Measurements from ENCODE around the gene ZNF513. TPM values are rescaled to one million over a fixed set of nuclear protein-coding genes. Genes with fewer than 3 reads are reported as not detected.

ZNF513 gene
- total RNA-seq, 1 experiment from 2014 or later = 12.8 TPM

DNA sequence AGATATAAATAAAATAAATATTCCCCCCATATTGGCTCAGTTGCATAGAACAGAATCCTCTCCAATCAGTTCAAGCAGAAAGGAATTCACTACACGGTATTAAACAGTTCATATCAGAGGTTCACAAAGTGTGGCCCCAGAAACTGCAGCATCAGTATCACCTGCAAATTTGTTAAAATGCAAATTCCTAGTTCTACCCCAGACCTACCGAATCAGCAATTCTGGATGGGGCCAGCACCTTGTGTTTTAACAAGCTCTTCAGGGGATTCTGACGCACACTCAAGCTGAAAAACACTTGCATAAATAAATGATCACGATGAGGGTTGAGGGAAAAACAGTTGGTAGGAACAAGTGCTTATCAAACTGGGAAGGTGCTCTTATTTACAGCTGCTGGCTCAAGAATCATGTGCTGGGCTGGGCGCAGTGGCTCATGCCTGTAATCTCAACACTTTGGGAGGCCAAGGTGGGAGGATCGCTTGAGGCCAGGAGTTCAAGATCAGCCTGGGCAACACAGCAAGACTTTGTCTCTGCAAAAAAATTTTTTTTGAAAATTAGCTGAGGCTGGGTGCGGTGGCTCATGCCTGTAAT is 30.3 kb downstream of the ZNF513 start:
- H3K27ac ChIP-seq (ENCODE audit: low read depth, low read length) = no peak overlapping the region
- no peaks in the 10 kb centered on the region for H3K9me3 ChIP-seq (ENCODE audit: control insufficient read depth in 1 of 2, insufficient read depth in 1 of 2, low read depth in 1 of 2, low read length in 2 of 2)
- no peak overlapping the region for H3K4me3 ChIP-seq (replicated peaks in 1 of 2; ENCODE audit: low read depth in 1 of 2, low read length in 2 of 2)
- no TSS peak for BruUV-seq (replicated peaks)
- no peak overlapping the region for H3K4me2 ChIP-seq (ENCODE audit: low read length)
- ATAC-seq = no peak
- H3K9ac ChIP-seq (ENCODE audit: low read length) = no peak overlapping the region
- POLR2A ChIA-PET = no interaction called here
- intact Hi-C loops (cut with micrococcal nuclease) = no loop called here
- H2AFZ ChIP-seq (ENCODE audit: low read depth, low read length, poor library complexity, severe bottlenecking) = no peak overlapping the region
- no peak for DNase-seq (ENCODE audit: low read depth, low spot score)
- H4K20me1 ChIP-seq (ENCODE audit: insufficient read depth) = no peaks in the 10 kb centered on the region
- peaks cover 8 to 13% of the 10 kb centered on the region in 2 experiments for H3K4me1 ChIP-seq (ENCODE audit: control insufficient read depth in 1 of 2, insufficient read depth in 2 of 2, low read length in 2 of 2)
- H3K27me3 ChIP-seq (ENCODE audit: insufficient read depth, low read length) = no peaks in the 10 kb centered on the region
- H3K79me2 ChIP-seq (ENCODE audit: insufficient read depth, low read length) = peaks cover 95% of the 10 kb centered on the region
- CTCF ChIA-PET = no interaction called here
- no peaks in the 10 kb centered on the region for H3K36me3 ChIP-seq (ENCODE audit: control insufficient read depth in 1 of 2, insufficient read depth in 2 of 2, low read length in 2 of 2)
- no peaks in the 10 kb centered on the region for H3K9me2 ChIP-seq (ENCODE audit: insufficient read depth)
- TF ChIP-seq POLR2A (IDR thresholded peaks at IDR 0.05; ENCODE audit: borderline replicate concordance, extremely low read depth, insufficient read depth, insufficient read length) (no peak), SRF (IDR thresholded peaks at IDR 0.05; ENCODE audit: low read depth) (no peak), ZNF274 (IDR thresholded peaks at IDR 0.05; ENCODE audit: low read depth, low read length) (no peak), YY1 (IDR thresholded peaks at IDR 0.05; ENCODE audit: extremely low read depth, insufficient replicate concordance, low read depth, low read length) (no peak), POLR2AphosphoS5 (IDR thresholded peaks at IDR 0.05; ENCODE audit: low read depth, low read length) (no peak), SP1 (IDR thresholded peaks at IDR 0.05; ENCODE audit: low read depth) (no peak), ZFX (IDR thresholded peaks at IDR 0.05) (no peak), ELF1 (IDR thresholded peaks at IDR 0.05; ENCODE audit: borderline replicate concordance, low read depth) (no peak), CBX3 (IDR thresholded peaks at IDR 0.05; ENCODE audit: low read depth) (no peak), JUND (IDR thresholded peaks at IDR 0.05) (no peak), REST (IDR thresholded peaks at IDR 0.05; ENCODE audit: low read depth) (no peak), FOSL1 (IDR thresholded peaks at IDR 0.05; ENCODE audit: low read depth) (no peak), EZH2phosphoT487 (IDR thresholded peaks at IDR 0.05; ENCODE audit: borderline replicate concordance) (no peak), EGR1 (IDR thresholded peaks at IDR 0.05; ENCODE audit: low read depth) (no peak), CEBPB (IDR thresholded peaks at IDR 0.05; ENCODE audit: low read depth) (no peak), SIN3A (IDR thresholded peaks at IDR 0.05; ENCODE audit: low read depth) (no peak)
- TF ChIP-seq, protein P1, sequence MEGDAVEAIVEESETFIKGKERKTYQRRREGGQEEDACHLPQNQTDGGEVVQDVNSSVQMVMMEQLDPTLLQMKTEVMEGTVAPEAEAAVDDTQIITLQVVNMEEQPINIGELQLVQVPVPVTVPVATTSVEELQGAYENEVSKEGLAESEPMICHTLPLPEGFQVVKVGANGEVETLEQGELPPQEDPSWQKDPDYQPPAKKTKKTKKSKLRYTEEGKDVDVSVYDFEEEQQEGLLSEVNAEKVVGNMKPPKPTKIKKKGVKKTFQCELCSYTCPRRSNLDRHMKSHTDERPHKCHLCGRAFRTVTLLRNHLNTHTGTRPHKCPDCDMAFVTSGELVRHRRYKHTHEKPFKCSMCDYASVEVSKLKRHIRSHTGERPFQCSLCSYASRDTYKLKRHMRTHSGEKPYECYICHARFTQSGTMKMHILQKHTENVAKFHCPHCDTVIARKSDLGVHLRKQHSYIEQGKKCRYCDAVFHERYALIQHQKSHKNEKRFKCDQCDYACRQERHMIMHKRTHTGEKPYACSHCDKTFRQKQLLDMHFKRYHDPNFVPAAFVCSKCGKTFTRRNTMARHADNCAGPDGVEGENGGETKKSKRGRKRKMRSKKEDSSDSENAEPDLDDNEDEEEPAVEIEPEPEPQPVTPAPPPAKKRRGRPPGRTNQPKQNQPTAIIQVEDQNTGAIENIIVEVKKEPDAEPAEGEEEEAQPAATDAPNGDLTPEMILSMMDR (IDR thresholded peaks at IDR 0.05 in 2 of 3, conservative IDR thresholded peaks at IDR 0.05 in 1 of 3; ENCODE audit: borderline replicate concordance in 1 of 3, insufficient read depth in 1 of 3, low read depth in 2 of 3, low read length in 2 of 3) = no peak
- TF ChIP-seq, protein P2, sequence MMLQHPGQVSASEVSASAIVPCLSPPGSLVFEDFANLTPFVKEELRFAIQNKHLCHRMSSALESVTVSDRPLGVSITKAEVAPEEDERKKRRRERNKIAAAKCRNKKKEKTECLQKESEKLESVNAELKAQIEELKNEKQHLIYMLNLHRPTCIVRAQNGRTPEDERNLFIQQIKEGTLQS (IDR thresholded peaks at IDR 0.05) = no peak
- TF ChIP-seq, protein P3, sequence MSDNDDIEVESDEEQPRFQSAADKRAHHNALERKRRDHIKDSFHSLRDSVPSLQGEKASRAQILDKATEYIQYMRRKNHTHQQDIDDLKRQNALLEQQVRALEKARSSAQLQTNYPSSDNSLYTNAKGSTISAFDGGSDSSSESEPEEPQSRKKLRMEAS (IDR thresholded peaks at IDR 0.05) = no peak
- RAD21 ChIA-PET (ENCODE audit: low non-redundant PET in 1 of 2, low total read pairs in 2 of 2, uncharacterized antibody in 2 of 2, unreplicated experiment in 2 of 2) = no interaction called here
